ENCODE data around the gene KIF2C. TPM values are rescaled to one million over a fixed set of nuclear protein-coding genes. Genes with fewer than 3 reads are reported as not detected.

Gene KIF2C
- total RNA-seq, 1 experiment from 2014 or later = 92.6 TPM

DNA sequence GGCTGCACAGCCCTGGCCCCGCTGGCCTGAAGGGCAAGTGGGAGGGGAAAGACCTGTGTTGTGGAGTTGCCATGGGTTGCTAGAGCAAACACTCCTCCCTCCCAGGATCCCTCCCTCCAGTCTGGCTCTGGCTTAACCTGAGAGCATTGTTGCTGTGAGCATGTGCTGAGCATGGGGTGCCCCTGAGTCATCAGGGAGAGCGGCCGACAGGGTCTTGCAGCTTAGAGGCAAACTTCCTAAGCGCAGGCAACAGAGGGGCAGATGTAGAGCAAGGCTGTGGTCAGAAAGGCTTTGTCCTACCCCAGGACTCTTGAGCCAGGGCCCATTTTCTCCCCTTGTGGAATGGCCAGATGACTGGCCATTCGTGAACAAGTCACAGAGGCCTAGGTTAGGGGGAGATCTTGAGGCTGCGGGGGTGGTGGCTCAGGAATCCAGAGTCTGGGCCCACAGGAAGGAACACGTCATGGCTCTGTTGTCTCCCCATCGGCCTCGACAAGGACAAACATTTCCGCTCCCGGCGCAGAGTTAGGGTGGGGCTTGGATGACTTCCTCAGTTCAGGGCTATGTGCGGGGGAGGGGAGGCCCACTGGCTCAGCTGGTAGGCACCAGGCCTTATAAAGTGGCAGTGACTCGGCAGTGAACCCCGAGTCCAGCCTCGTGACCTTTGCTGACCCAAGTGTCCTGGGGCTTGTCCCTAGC, 67.9 kb downstream of the KIF2C start:
- H2AFZ ChIP-seq (ENCODE audit: low read depth, low read length, poor library complexity, severe bottlenecking) = no peak overlapping the region
- peak; percentile 98 for DNase-seq (ENCODE audit: low read depth, low spot score)
- TSS peak; percentile 7 for BruUV-seq (replicated peaks)
- POLR2A ChIA-PET = interaction anchor here (0.6 to 8.0 kb wide), 11 partner anchors 8 to 714 kb away, joined by 3 to 200 read pairs (median 8); partner anchors contain the start of genes BEST4, HECTD3, PLK3 and PRDX1
- no peaks in the 10 kb centered on the region for H4K20me1 ChIP-seq (ENCODE audit: insufficient read depth)
- H3K79me2 ChIP-seq (ENCODE audit: insufficient read depth, low read length) = peaks cover 29% of the 10 kb centered on the region
- H3K9me3 ChIP-seq (ENCODE audit: control insufficient read depth in 1 of 2, insufficient read depth in 1 of 2, low read depth in 1 of 2, low read length in 2 of 2) = no peaks in the 10 kb centered on the region
- peak overlapping the region; percentile 68 for H3K4me2 ChIP-seq (ENCODE audit: low read length)
- no peak for TF ChIP-seq YY1 (IDR thresholded peaks at IDR 0.05; ENCODE audit: extremely low read depth, insufficient replicate concordance, low read depth, low read length)
- peak; percentile 62 for TF ChIP-seq TCF7L2 (IDR thresholded peaks at IDR 0.05; ENCODE audit: borderline replicate concordance, extremely low read depth, insufficient read depth, insufficient read length)
- TF ChIP-seq POLR2A (IDR thresholded peaks at IDR 0.05; ENCODE audit: borderline replicate concordance, extremely low read depth, insufficient read depth, insufficient read length) = peak; percentile 58
- peak; percentile 61; the same call in 1 of the 2 replicates for TF ChIP-seq POLR2AphosphoS5 (IDR thresholded peaks at IDR 0.05; ENCODE audit: low read depth, low read length)
- no peak for TF ChIP-seq SRF (IDR thresholded peaks at IDR 0.05; ENCODE audit: low read depth)
- RAD21 ChIA-PET (ENCODE audit: low non-redundant PET in 1 of 2, low total read pairs in 2 of 2, uncharacterized antibody in 2 of 2, unreplicated experiment in 2 of 2) = no interaction called here
- H3K9ac ChIP-seq (ENCODE audit: low read length) = peak overlapping the region; percentile 73
- H3K4me1 ChIP-seq (ENCODE audit: control insufficient read depth in 1 of 2, insufficient read depth in 2 of 2, low read length in 2 of 2) = peaks cover 58 to 95% of the 10 kb centered on the region in 2 experiments
- peak overlapping the region; percentile 30 to 32 for H3K4me3 ChIP-seq (replicated peaks in 1 of 2; ENCODE audit: low read depth in 1 of 2, low read length in 2 of 2)
- CTCF ChIA-PET = interaction anchor here (1.0 to 2.3 kb wide), 2 partner anchors 8 to 12 kb away, joined by 3 to 10 read pairs; partner anchors contain the start of gene PLK3
- H3K36me3 ChIP-seq (ENCODE audit: control insufficient read depth in 1 of 2, insufficient read depth in 2 of 2, low read length in 2 of 2) = peaks cover 3 to 39% of the 10 kb centered on the region in 2 experiments; a peak in 3 of 4 replicates
- intact Hi-C loops (cut with micrococcal nuclease) = no loop called here
- H3K27ac ChIP-seq (ENCODE audit: low read depth, low read length) = peak overlapping the region; percentile 98
- no peaks in the 10 kb centered on the region for H3K9me2 ChIP-seq (ENCODE audit: insufficient read depth)
- ATAC-seq = peak; percentile 74
- no peaks in the 10 kb centered on the region for H3K27me3 ChIP-seq (ENCODE audit: insufficient read depth, low read length)
